T1000 (cell line): Measurements from ENCODE around the gene CCDC27.
A peak's percentile ranks its signal among the peaks of the same experiment; 100 is the strongest.

Experiments used
- DNase-seq: peaks from one replicate; lab custom pipeline; 2025; ENCODE audit warnings: mixed read lengths; lab: John Stamatoyannopoulos, UW

The CCDC27 gene

GRCh38 chr1:3718764-3719163 lies 33.5 kb upstream of the CCDC27 start:
- DNase-seq: no peak

- DNase-seq: no peak
Measured at GRCh38 chr1:3721955-3722465, 30.2 kb upstream of the CCDC27 start.

- no peak for DNase-seq
Measured at GRCh38 chr1:3722846-3723245, 29.4 kb upstream of the CCDC27 start.

- peak; percentile 50 for DNase-seq
Measured at GRCh38 chr1:3724416-3725030, 27.7 kb upstream of the CCDC27 start.

GRCh38 chr1:3725366-3725765 lies 26.9 kb upstream of the CCDC27 start:
- DNase-seq: no peak

- no peak for DNase-seq
Measured at GRCh38 chr1:3727042-3727824, 25.0 kb upstream of the CCDC27 start.

- no peak for DNase-seq
Measured at GRCh38 chr1:3727825-3728776, 24.1 kb upstream of the CCDC27 start.

- DNase-seq: no peak
Measured at GRCh38 chr1:3729594-3730542, 22.4 kb upstream of the CCDC27 start.

- no peak for DNase-seq
Measured at GRCh38 chr1:3730543-3731247, 21.6 kb upstream of the CCDC27 start.

GRCh38 chr1:3731583-3732433 lies 20.4 kb upstream of the CCDC27 start:
- DNase-seq: no peak

GRCh38 chr1:3732434-3733093 lies 19.7 kb upstream of the CCDC27 start:
- DNase-seq: no peak

GRCh38 chr1:3733094-3733882 lies 19.0 kb upstream of the CCDC27 start:
- no peak for DNase-seq

GRCh38 chr1:3733883-3734589 lies 18.2 kb upstream of the CCDC27 start:
- no peak for DNase-seq

- DNase-seq: no peak
Measured at GRCh38 chr1:3734602-3735001, 17.6 kb upstream of the CCDC27 start.

- DNase-seq: no peak
Measured at GRCh38 chr1:3735027-3735681, 17.1 kb upstream of the CCDC27 start.

GRCh38 chr1:3735688-3736087 lies 16.6 kb upstream of the CCDC27 start:
- no peak for DNase-seq

GRCh38 chr1:3736131-3736561 lies 16.1 kb upstream of the CCDC27 start:
- DNase-seq: no peak
